Gastroesophageal sphincter (tissue), 3 donors: ENCODE data around the gene UBE2F.
"Not testable (repeated sequence)": the region's sequence is repeated elsewhere in the genome, so short reads cannot be mapped to it uniquely, and the experiment has no call there.

Experiments used
- POLR2A ChIP-seq, 2 donors: fragments of 450-650 bp; IDR thresholded peaks; one replicate each; pipeline ENCODE4 v1.6.1; 2017; ENCODE audit warnings: antibody characterized with exemption in 2 of 2, mild to moderate bottlenecking in 2 of 2, moderate library complexity in 1 of 2
- TF ChIP-seq, protein P1 (sequence below), 4 experiments: fragments of 200-600 bp in 2 of 4; fragments of 450-650 bp in 2 of 4; sonication (generic) in 1 of 4; IDR thresholded peaks; one replicate each; pipeline ENCODE4 v1.5.1; 2017 to 2019; ENCODE audit warnings: antibody characterized with exemption in 4 of 4, mild to moderate bottlenecking in 2 of 4, moderate library complexity in 2 of 4

GRCh38 chr2:238066718-238067117, 99.9 kb downstream of the UBE2F start:
- TF ChIP-seq, protein P1, sequence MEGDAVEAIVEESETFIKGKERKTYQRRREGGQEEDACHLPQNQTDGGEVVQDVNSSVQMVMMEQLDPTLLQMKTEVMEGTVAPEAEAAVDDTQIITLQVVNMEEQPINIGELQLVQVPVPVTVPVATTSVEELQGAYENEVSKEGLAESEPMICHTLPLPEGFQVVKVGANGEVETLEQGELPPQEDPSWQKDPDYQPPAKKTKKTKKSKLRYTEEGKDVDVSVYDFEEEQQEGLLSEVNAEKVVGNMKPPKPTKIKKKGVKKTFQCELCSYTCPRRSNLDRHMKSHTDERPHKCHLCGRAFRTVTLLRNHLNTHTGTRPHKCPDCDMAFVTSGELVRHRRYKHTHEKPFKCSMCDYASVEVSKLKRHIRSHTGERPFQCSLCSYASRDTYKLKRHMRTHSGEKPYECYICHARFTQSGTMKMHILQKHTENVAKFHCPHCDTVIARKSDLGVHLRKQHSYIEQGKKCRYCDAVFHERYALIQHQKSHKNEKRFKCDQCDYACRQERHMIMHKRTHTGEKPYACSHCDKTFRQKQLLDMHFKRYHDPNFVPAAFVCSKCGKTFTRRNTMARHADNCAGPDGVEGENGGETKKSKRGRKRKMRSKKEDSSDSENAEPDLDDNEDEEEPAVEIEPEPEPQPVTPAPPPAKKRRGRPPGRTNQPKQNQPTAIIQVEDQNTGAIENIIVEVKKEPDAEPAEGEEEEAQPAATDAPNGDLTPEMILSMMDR (IDR thresholded peaks at IDR 0.05), result not testable (repeated sequence)
- TF ChIP-seq POLR2A (IDR thresholded peaks at IDR 0.05), result not testable (repeated sequence)
